Measurements from ENCODE around the gene ADCY2.

DNA sequence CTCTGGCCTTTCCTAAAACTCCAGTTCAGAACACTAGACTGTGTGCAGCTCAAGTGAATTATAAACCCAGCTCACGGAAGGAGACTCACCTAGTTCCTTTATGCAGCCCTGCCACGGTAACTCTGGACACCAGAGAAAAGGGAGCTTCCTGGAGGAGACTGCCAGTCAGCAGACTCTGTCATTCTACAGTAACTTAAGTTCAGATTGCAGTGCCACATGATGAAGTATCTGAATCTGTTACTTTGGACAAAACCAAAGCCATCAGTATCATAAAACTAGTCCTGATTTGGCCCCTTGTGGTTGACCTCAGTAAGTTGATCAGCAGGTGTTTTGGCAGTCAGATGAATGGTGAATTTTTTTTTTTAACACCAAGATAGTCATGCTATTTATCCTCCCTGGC, 475.7 kb downstream of the ADCY2 start:
- TF ChIP-seq, protein P1, sequence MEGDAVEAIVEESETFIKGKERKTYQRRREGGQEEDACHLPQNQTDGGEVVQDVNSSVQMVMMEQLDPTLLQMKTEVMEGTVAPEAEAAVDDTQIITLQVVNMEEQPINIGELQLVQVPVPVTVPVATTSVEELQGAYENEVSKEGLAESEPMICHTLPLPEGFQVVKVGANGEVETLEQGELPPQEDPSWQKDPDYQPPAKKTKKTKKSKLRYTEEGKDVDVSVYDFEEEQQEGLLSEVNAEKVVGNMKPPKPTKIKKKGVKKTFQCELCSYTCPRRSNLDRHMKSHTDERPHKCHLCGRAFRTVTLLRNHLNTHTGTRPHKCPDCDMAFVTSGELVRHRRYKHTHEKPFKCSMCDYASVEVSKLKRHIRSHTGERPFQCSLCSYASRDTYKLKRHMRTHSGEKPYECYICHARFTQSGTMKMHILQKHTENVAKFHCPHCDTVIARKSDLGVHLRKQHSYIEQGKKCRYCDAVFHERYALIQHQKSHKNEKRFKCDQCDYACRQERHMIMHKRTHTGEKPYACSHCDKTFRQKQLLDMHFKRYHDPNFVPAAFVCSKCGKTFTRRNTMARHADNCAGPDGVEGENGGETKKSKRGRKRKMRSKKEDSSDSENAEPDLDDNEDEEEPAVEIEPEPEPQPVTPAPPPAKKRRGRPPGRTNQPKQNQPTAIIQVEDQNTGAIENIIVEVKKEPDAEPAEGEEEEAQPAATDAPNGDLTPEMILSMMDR (IDR thresholded peaks at IDR 0.05): no peak
- no peak for TF ChIP-seq POLR2A (IDR thresholded peaks at IDR 0.05)

All from heart left ventricle (tissue), 13 donors.